Renal cortex interstitium (tissue), 15 donors: Measurements from ENCODE around the gene KCNRG. TPM values are rescaled to one million over a fixed set of nuclear protein-coding genes. Genes with fewer than 3 reads are reported as not detected.
A peak's percentile ranks its signal among the peaks of the same experiment; 100 is the strongest.
"Not testable (repeated sequence)": the region's sequence is repeated elsewhere in the genome, so short reads cannot be mapped to it uniquely, and the experiment has no call there.

Experiments used
- DNase-seq, 11 donors: peaks; one replicate each; pipeline ENCODE4 v3.0.0-alpha.2; 2013; ENCODE audit warnings: low read depth in 9 of 11, low spot score in 4 of 11; ENCODE audit errors: extremely low read depth in 1 of 11
- long read RNA-seq, 16 experiments: transcript quantifications; one replicate each; lab custom pipeline, GENCODE V29; 2026
- polyA plus RNA-seq, 3 donors: library from polyadenylated mRNA; unstranded; fragments of 120-200 nt; gene quantifications; one replicate each; pipeline ENCODE4 v1.2.1, GENCODE V29; 2013; ENCODE audit not compliant: insufficient read length in 3 of 3

The KCNRG gene
- polyA plus RNA-seq = 1 to 10 TPM; 1.1 to 2.3 (median 1.6) TPM
- long read RNA-seq, donor 1 = 0 reads
- long read RNA-seq, donor 2 = 0 reads
- long read RNA-seq, donor 3 = 0 reads
- long read RNA-seq, donor 4 = 0 reads
- long read RNA-seq, donor 5 = 0 reads
- long read RNA-seq, donor 6 = 0 reads
- long read RNA-seq, donor 7 = 0 reads
- long read RNA-seq, donor 8 = 0 reads
- long read RNA-seq, donor 9 = 0 reads
- long read RNA-seq, donor 10, partial matches to known transcripts = 7 of 7 reads
- long read RNA-seq, donor 10, other reads (novel, unspliced or antisense) = 0 of 7 reads
- long read RNA-seq, donor 11 = 0 reads
- long read RNA-seq, donor 12 = 0 reads
- long read RNA-seq, donor 13 = 0 reads
- long read RNA-seq, donor 14 = 0 reads
- long read RNA-seq, donor 15 = 0 reads
- long read RNA-seq, donor 16 = 0 reads

- DNase-seq = peak in 1 of 11 donors; percentile 13
Measured at GRCh38 chr13:50015258-50015657, at the start of gene KCNRG. Gene KCNRG, plus strand, starts transcription at chr13:50015444. Its CDS starts 50 bp downstream, at chr13:50015494.

- DNase-seq = no peak
Measured at GRCh38 chr13:49967456-49967855, 47.8 kb upstream of the KCNRG start.

GRCh38 chr13:49972709-49973108 lies 42.5 kb upstream of the KCNRG start:
- no peak for DNase-seq

- no peak for DNase-seq
Measured at GRCh38 chr13:49975826-49976225, 39.4 kb upstream of the KCNRG start.

GRCh38 chr13:49976314-49977258 lies 38.7 kb upstream of the KCNRG start:
- peak; percentile 39 to 69 (median 56) for DNase-seq

- DNase-seq = no peak
Measured at GRCh38 chr13:49977992-49978391, 37.3 kb upstream of the KCNRG start.

- DNase-seq = no peak
Measured at GRCh38 chr13:49980266-49980665, 35.0 kb upstream of the KCNRG start.

GRCh38 chr13:49985129-49985528 lies 30.1 kb upstream of the KCNRG start:
- no peak for DNase-seq

GRCh38 chr13:49986471-49986870 lies 28.8 kb upstream of the KCNRG start:
- no peak for DNase-seq

GRCh38 chr13:49990612-49991011 lies 24.6 kb upstream of the KCNRG start:
- DNase-seq = not testable (repeated sequence)

- DNase-seq = no peak
Measured at GRCh38 chr13:49993111-49993510, 22.1 kb upstream of the KCNRG start.

GRCh38 chr13:49993666-49994065 lies 21.6 kb upstream of the KCNRG start:
- DNase-seq = no peak

- DNase-seq = peak in 1 of 11 donors; percentile 31
Measured at GRCh38 chr13:49995625-49996101, 19.6 kb upstream of the KCNRG start.

GRCh38 chr13:49996161-49996915 lies 18.9 kb upstream of the KCNRG start:
- peak; percentile 67 to 92 (median 85) for DNase-seq

- peak; percentile 80 to 92 (median 85) for DNase-seq
Measured at GRCh38 chr13:49996951-49997895, 18.0 kb upstream of the KCNRG start, which contains the start of gene TRIM13. Gene TRIM13, plus strand, starts transcription at chr13:49997042. Its CDS starts 14,899 bp downstream, at chr13:50011941.

GRCh38 chr13:49997955-49998354 lies 17.3 kb upstream of the KCNRG start:
- no peak for DNase-seq

- no peak for DNase-seq
Measured at GRCh38 chr13:49998714-49999624, 16.3 kb upstream of the KCNRG start.
